Superior temporal gyrus (tissue), 1 donor: ENCODE data around the gene DIP2B.
"Not testable (repeated sequence)": the region's sequence is repeated elsewhere in the genome, so short reads cannot be mapped to it uniquely, and the experiment has no call there.

Experiments
- DNase-seq: peaks from one replicate; pipeline ENCODE4 v3.0.0-alpha.2; 2016; ENCODE audit errors: extremely low spot score

Gene DIP2B

GRCh38 chr12:50550530-50551223, 45.9 kb downstream of the DIP2B start:
- no peak for DNase-seq

- DNase-seq, result no peak
Observed at GRCh38 chr12:50551866-50552265, 47.1 kb downstream of the DIP2B start.

GRCh38 chr12:50554651-50555050, 49.9 kb downstream of the DIP2B start:
- no peak for DNase-seq

GRCh38 chr12:50555471-50555885, 50.7 kb downstream of the DIP2B start:
- DNase-seq, result no peak

- no peak for DNase-seq
Observed at GRCh38 chr12:50556273-50556672, 51.5 kb downstream of the DIP2B start.

GRCh38 chr12:50556796-50557195, 52.0 kb downstream of the DIP2B start:
- DNase-seq, result not testable (repeated sequence)

GRCh38 chr12:50557421-50557820, 52.6 kb downstream of the DIP2B start:
- no peak for DNase-seq

GRCh38 chr12:50558970-50559369, 54.2 kb downstream of the DIP2B start:
- no peak for DNase-seq

GRCh38 chr12:50562520-50563433, 58.0 kb downstream of the DIP2B start:
- DNase-seq, result no peak

GRCh38 chr12:50563434-50563787, 58.6 kb downstream of the DIP2B start:
- no peak for DNase-seq

- no peak for DNase-seq
Observed at GRCh38 chr12:50564237-50564947, 59.6 kb downstream of the DIP2B start.

GRCh38 chr12:50564948-50565297, 60.1 kb downstream of the DIP2B start:
- DNase-seq, result no peak

GRCh38 chr12:50566066-50566465, 61.3 kb downstream of the DIP2B start:
- no peak for DNase-seq

- DNase-seq, result no peak
Observed at GRCh38 chr12:50567926-50568325, 63.1 kb downstream of the DIP2B start.

GRCh38 chr12:50568338-50569091, 63.7 kb downstream of the DIP2B start:
- DNase-seq, result no peak

GRCh38 chr12:50569321-50569720, 64.5 kb downstream of the DIP2B start:
- peak; percentile 54 for DNase-seq

GRCh38 chr12:50569876-50570275, 65.1 kb downstream of the DIP2B start:
- peak; percentile 69 for DNase-seq

- no peak for DNase-seq
Observed at GRCh38 chr12:50571786-50572185, 67.0 kb downstream of the DIP2B start.

- no peak for DNase-seq
Observed at GRCh38 chr12:50572287-50572686, 67.5 kb downstream of the DIP2B start.

GRCh38 chr12:50572760-50573159, 68.0 kb downstream of the DIP2B start:
- DNase-seq, result no peak

- DNase-seq, result no peak
Observed at GRCh38 chr12:50573271-50573670, 68.5 kb downstream of the DIP2B start.
